Stimulated activated naive CD8-positive, alpha-beta T cell treated with anti-CD3 and anti-CD28 coated beads, Interleukin-15, amount 100 ng/mL, for 72 hours (primary cell): ENCODE results near the gene COL6A1.

Source experiments
- ATAC-seq: fragments of 150-1000 bp; cut with Tn5 transposase; 2 replicates; pipeline ENCODE4 v1.10.0; 2021; ENCODE audit warnings: mild to moderate bottlenecking, moderate library complexity
- DNase-seq, 2 donors: peaks; one replicate each; pipeline ENCODE4 v3.0.0; 2021 to 2022
- H3K27ac Mint-ChIP-seq, 2 donors: one replicate each; pipeline ENCODE4 v1.8.0; 2022; ENCODE audit warnings: mild to moderate bottlenecking in 2 of 2, mixed read lengths in 2 of 2, moderate library complexity in 2 of 2
- H3K27me3 Mint-ChIP-seq: one replicate; pipeline ENCODE4 v1.8.0; 2022; ENCODE audit warnings: mixed read lengths
- H3K4me1 Mint-ChIP-seq: one replicate; pipeline ENCODE4 v1.8.0; 2022; ENCODE audit warnings: mild to moderate bottlenecking, mixed read lengths
- H3K4me3 Mint-ChIP-seq, 2 donors: one replicate each; pipeline ENCODE4 v1.8.0; 2022; ENCODE audit warnings: mild to moderate bottlenecking in 2 of 2, mixed read lengths in 2 of 2, moderate library complexity in 1 of 2
- H3K9me3 Mint-ChIP-seq, 2 donors: one replicate each; pipeline ENCODE4 v1.8.0; 2022; ENCODE audit warnings: mixed read lengths in 2 of 2

COL6A1 gene

DNA sequence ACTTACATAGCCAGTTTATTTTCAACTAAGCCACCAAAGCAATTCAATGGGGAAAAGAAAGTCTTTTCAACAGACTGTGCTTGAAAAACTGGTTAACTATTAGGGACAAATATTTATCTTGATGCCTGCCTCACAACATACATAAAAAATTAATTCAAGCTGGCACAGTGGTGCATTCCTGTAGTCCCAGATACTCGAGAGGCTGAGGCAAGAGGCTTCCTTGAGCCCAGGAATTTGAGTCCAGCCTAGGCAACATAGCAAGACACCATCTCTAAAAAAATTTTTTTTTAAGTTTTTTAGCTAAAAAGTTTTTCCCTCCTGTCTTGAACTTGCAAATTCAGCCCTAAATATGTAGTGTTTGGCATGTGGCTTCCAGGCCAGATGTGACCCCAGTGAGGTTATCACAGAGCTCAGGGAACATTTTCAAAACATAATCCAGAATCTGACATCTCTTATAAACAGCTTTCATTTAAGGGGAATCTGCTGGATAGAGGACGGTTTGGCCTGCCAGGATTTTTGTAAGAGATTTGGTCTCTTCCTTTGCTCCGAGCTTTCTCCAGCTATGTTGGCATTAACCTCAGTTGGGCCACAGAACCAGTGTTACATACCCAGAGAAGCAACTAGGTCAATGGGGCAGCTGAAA is 46.4 kb downstream of the COL6A1 start:
- no peak for DNase-seq
- H3K27me3 Mint-ChIP-seq = peaks cover 23% of the 10 kb centered on the region
- peaks cover 14 to 20% of the 10 kb centered on the region in 2 donors for H3K9me3 Mint-ChIP-seq
- ATAC-seq = no peak
- no peak overlapping the region for H3K4me3 Mint-ChIP-seq
- peaks cover 17% of the 10 kb centered on the region for H3K4me1 Mint-ChIP-seq
- no peak overlapping the region for H3K27ac Mint-ChIP-seq

DNA sequence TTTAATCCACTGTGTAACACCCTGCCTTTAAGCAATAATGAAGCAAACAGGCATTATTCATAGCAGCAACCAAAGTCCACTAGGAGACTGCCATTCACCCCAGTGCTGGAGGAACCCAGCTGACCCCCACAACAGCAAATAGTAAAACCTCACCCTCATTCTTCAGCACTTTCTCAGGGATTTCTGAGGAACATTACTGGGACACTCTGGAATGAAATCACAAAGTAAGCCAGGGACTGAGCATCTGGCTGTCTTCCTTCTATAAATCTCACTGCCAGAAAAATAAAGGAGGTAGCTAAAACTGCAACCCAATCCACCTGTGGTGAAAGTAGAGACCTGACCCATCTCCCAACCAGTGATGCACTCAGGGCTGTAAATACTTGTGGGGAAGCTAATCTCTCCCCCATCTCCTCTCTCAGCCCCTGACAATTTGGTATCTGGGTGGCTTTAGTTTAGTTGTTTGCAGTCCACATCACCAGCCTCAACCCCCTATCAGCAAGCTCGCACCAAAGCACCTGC is 47.1 kb downstream of the COL6A1 start:
- H3K27me3 Mint-ChIP-seq = peaks cover 16% of the 10 kb centered on the region
- DNase-seq (no peak), ATAC-seq (no peak)
- H3K4me3 Mint-ChIP-seq = no peak overlapping the region
- H3K4me1 Mint-ChIP-seq = peaks cover 17% of the 10 kb centered on the region
- peaks cover 14 to 20% of the 10 kb centered on the region in 2 donors for H3K9me3 Mint-ChIP-seq
- H3K27ac Mint-ChIP-seq = no peak overlapping the region

DNA sequence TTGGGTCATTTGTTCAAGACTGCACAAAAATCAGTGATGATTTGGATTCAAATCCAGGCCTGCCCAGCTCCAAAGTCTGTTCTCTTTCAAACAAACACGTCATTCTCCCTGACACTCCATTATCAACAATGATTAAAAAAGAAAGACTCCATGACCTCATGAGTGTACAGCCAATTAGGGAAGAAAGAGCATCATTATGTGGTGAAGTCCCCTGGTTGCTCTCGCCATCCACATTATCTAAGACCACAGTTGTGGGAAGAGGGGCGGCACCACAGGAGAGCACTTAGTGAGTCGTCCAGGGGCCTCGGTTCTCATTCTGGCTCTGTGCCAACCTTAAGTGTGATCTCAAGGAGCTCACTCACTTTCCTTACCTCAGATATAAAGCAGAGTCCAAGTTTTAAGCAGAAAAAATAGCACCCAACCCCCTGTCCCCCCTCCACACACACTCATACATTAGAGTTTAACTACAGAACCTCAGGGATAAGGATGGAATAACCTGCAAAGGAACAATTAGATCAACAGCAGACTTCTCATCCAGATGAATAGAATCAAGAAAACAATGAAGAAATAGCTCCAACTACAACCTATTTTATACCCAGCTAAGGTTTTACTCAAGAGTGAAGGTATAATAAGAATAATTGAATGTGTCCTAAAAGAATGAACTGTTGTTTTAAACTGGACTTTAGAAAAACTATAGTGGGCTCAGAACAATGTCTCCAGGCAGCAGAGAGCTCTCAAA is 47.8 kb downstream of the COL6A1 start:
- ATAC-seq = peak; percentile 52
- peaks cover 15% of the 10 kb centered on the region for H3K4me1 Mint-ChIP-seq
- peak in 1 of 2 donors; percentile 32 for DNase-seq
- H3K9me3 Mint-ChIP-seq = peaks cover 14 to 20% of the 10 kb centered on the region in 2 donors
- H3K27ac Mint-ChIP-seq = no peak overlapping the region
- no peak overlapping the region for H3K4me3 Mint-ChIP-seq
- peaks cover 9% of the 10 kb centered on the region for H3K27me3 Mint-ChIP-seq

DNA sequence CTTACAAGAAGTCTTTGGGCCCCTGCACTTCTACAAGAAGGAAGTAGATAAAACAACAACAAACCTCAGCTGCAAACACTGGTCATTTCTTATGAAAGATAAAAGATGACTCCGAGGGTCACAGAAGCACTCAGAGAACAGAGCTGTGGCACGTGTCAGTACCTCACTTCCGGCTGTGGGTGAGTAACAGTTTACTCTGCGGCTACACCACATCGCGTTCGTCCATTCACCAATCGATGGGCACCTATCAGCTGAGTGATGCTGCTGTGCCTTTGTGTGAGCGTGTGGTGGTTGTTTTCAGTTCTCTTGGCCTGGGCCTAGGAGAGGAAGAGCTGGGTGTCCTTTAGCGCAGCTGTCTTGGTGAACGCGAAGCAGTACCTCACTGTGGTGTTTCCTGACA is 49.9 kb downstream of the COL6A1 start:
- Mint-ChIP-seq H3K27ac (no peak overlapping the region), H3K9me3 (peaks cover 14 to 20% of the 10 kb centered on the region in 2 donors), H3K27me3 (no peaks in the 10 kb centered on the region), H3K4me1 (no peaks in the 10 kb centered on the region), H3K4me3 (no peak overlapping the region)
- DNase-seq (no peak), ATAC-seq (peak; percentile 43)

DNA sequence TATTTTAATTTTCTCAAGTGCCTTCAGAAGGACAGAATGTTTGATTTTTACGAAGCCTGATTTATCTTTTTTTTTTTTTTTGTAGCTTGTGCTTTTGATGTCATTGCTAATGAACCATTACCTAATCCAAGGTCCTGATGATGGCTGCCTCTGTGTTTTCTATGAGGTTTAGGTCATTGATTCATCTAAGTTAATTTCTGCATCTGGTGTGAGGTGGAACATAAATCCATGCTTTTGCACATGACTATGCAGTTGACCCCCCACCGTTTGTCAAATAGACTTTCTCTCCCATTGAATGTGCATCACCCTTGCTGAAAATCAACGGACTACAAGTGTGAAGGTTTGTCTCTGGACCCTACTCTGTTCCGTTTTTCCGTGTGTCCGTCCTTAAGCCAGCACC is 50.5 kb downstream of the COL6A1 start:
- ATAC-seq (no peak), DNase-seq (no peak)
- Mint-ChIP-seq H3K27ac (no peak overlapping the region), H3K4me1 (no peaks in the 10 kb centered on the region), H3K27me3 (no peaks in the 10 kb centered on the region), H3K9me3 (peaks cover 14 to 20% of the 10 kb centered on the region in 2 donors), H3K4me3 (no peak overlapping the region)

DNA sequence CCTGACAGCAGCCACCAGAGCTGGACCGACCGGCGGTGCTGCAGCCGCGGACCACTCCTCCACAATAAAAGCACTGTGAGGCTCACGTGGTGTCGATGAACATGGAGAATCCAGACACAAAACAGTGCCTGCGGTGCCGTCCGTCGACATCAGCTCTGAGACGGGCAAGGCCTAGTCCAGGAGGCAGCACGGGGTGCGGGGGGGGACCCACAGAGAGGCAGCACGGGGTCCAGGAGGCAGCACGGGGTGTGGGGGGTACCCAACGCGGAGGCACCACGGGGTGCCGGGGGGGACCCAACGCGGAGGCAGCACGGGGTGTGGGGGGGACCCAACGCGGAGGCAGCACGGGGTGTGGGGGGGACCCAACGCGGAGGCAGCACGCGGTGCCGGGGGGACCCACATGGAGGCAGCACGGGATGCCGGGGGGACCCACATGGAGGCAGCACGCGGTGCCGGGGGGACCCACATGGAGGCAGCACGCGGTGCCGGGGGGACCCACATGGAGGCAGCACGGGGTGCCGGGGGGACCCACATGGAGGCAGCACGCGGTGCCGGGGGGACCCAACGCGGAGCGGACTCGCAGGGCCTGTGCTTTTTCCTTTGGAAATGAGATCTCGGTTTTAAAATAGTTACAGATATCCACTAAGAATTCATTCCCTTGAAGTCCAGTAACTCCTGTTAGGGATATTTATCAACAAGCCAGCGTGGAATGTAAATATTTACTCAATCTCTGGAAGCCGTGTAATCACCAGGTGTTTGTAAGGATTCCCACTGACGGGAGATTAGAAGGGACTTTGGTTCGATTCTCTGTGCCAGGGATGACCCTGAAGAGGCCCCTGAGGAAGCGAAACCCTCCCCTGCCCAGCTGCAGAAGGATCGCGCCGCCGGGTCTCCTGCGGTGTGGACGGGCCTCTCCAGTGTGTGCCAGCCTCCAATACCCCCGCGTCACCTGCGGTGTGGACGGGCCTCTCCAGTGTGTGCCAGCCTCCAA is 52.1 kb downstream of the COL6A1 start:
- Mint-ChIP-seq H3K9me3 (peaks cover 14 to 18% of the 10 kb centered on the region in 2 donors), H3K4me3 (no peak overlapping the region), H3K27me3 (no peaks in the 10 kb centered on the region), H3K4me1 (no peaks in the 10 kb centered on the region), H3K27ac (no peak overlapping the region)
- no peak for DNase-seq
- peak; percentile 81 for ATAC-seq

DNA sequence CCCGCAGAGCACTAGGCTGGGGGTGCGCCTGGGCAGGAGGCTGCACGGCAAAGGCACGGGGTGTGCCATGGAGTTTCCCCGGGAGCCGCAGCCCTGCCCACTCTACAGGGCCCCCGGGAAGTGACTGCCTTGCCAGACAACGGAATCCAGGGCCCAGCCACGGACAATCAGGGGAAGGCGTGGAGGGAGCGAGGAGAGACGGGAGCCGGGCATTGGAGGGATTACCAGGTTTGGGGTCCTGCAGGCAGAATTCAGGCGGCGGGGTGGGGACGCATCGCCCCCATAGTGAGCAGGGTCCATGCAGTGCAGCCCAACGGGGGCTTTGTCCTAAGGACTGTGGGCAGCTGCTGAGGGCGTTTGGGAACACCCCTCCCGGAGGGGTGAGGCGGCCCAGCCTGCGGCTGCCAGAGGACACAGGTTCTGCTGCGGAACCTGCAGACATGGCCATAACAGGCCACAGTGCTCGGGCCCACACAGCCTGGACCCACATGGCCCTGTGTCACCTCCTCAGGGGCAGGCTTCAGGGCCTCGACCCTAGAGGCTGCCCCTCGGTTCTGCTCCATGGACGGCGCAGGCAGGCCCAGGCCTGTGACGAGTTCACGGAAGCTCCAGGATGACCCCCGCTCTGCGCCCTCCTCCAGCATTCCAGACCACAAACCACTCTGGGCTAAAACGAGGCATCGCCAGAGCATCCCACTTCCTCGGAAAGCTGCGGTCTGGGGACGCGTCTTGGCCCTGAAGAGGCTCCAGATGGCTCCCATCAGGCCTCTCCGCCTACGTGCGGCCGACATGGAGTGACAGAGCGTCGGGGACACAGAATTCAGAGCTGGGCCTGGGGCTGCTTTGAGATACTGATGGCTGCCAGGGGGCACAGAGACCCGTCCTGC is 54.5 kb downstream of the COL6A1 start:
- DNase-seq = no peak
- Mint-ChIP-seq H3K4me1 (peaks cover 8% of the 10 kb centered on the region), H3K4me3 (no peak overlapping the region), H3K27me3 (peaks cover 6% of the 10 kb centered on the region), H3K27ac (no peak overlapping the region), H3K9me3 (no peaks in the 10 kb centered on the region)
- no peak for ATAC-seq

DNA sequence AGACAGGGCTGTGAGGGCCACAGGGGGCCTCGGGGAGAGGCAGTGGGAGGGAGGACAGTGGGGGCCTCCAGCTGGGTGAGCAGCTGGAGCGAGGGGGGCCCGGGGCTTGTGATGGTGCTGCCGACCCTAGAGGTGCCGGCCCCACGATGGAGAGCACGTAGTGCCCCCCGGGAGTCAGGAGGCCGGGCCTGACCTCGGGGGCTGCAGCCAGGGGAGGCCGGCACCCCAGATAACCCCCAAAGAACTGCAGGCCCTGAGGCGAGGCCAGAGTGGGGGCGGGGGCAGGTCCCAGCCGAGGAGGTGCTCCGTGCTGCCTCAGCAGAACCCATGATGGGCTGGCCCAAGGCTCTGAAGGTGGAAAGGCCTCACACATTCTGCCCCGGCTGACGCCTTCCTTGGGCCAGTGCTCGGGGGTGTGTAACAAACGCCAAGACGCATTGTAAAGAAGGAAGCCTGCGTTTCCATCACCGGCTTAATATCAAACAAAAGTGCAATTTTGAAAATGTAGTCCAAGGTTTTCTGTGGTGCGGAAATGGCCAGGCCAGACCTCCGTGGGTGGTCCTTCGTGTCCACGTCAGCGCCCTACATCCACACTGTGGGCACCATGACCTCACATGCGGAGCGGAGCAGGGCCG is 55.2 kb downstream of the COL6A1 start:
- Mint-ChIP-seq H3K9me3 (no peaks in the 10 kb centered on the region), H3K27ac (no peak overlapping the region), H3K4me1 (peaks cover 10% of the 10 kb centered on the region), H3K27me3 (peaks cover 11% of the 10 kb centered on the region), H3K4me3 (no peak overlapping the region)
- no peak for DNase-seq
- no peak for ATAC-seq

DNA sequence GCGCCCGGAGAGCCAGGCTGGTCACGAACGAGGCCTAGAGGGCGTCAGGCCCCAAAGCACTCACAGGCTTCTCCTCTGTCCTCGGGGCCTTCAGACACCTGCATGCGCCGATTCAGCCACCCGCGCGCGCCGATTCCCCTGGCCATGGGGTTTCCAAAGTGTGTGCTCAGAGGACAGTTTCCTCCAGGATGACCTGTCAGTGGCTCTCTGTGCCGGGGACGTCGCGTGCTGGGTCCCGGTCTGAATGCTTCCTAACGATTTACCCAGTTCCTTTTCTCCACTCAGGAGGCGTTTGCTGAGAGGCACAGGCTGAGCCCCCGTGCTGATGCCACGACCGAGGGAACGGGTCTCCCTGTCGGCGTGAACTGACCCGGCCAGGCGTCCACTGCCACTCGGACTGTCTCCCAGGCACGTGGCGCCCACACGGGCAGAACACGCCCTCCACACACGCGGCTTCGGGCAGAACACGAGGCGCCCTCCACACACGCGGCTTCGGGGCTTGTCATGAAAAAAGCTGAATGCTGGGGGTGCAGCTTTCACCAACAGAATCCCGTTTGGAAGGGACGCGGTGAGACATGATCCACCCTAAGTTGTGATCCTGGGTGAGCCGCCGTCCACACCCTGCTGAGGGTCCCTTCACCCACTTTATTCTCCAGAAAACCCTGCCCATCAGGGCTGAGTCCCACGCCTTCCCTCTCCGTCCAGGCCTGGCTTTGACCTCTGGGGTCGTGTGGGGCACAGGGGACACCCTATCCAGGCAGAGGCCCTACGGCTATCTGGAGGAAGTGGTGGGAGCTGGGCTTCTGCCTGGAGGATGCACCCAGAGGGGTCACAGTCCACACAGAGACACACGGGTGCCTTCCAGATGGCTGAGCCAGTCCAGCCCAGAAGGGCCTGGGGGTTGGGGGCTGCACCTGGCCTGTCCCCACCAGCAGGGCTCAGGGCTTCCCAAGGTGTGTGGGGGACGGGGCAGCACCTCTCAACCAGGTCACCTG is 56.1 kb downstream of the COL6A1 start:
- no peak for ATAC-seq
- Mint-ChIP-seq H3K27me3 (peaks cover 15% of the 10 kb centered on the region), H3K4me3 (no peak overlapping the region), H3K4me1 (peaks cover 10% of the 10 kb centered on the region), H3K27ac (no peak overlapping the region), H3K9me3 (no peaks in the 10 kb centered on the region)
- DNase-seq = no peak

DNA sequence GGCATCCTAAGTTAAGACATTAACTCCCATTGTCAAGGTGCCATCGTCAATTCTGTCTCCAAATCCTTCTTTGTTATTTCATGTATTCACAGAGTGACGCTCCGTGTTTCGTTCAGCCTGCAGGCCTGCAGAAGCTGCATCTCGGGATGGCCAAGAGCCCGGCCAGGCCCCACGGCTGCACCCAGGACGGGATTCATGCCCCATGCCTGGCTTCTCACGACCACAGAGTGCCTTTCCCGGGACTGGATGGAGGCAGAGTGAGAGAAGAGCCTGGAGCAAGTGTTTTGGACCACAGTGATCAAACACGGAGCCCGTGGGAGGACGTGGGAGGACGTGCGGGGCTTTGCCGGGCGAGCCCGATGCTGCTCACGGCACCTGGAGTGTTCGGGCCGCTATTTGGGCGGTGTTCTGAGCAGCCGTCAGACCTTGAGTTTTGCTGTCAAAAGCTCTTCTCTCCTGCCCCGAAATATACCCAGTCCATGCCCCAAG is 56.8 kb downstream of the COL6A1 start:
- peaks cover 15% of the 10 kb centered on the region for H3K27me3 Mint-ChIP-seq

DNA sequence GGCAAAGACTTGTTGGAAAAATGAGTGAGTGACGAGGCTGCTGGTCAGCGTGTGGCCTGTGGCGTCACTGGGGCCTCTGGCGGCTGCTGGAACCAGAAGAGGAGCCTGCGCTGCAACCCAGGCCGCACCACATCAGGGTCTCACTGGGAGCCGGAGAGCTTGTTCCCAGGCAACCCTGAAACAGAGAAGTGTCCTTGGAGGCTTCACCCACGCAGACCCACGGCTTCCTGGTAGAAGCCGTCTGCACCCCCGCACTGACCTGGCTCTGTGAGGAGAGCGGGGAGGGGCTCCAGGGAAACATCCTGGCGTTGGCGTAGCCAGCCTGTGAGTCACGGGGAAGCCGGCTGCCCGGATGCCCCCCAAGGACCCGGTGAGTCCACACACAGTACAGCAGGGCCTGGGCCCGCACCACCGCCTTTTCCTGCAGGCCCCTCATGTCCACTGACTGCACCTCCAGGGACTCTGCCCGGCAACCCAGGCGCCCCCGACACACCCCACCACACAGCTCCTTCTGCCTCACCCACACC is 57.4 kb downstream of the COL6A1 start:
- Mint-ChIP-seq H3K27ac (peak overlapping the region in 1 of 2 donors; percentile 44), H3K9me3 (no peaks in the 10 kb centered on the region), H3K27me3 (peaks cover 15% of the 10 kb centered on the region), H3K4me3 (no peak overlapping the region), H3K4me1 (peaks cover 10% of the 10 kb centered on the region)
- DNase-seq = no peak
- no peak for ATAC-seq

More for the DNA sequence above, 56.8 kb downstream of the COL6A1 start:
- DNase-seq (no peak), ATAC-seq (no peak)
- Mint-ChIP-seq H3K27ac (no peak overlapping the region), H3K4me3 (no peak overlapping the region), H3K9me3 (no peaks in the 10 kb centered on the region), H3K4me1 (peaks cover 10% of the 10 kb centered on the region)

DNA sequence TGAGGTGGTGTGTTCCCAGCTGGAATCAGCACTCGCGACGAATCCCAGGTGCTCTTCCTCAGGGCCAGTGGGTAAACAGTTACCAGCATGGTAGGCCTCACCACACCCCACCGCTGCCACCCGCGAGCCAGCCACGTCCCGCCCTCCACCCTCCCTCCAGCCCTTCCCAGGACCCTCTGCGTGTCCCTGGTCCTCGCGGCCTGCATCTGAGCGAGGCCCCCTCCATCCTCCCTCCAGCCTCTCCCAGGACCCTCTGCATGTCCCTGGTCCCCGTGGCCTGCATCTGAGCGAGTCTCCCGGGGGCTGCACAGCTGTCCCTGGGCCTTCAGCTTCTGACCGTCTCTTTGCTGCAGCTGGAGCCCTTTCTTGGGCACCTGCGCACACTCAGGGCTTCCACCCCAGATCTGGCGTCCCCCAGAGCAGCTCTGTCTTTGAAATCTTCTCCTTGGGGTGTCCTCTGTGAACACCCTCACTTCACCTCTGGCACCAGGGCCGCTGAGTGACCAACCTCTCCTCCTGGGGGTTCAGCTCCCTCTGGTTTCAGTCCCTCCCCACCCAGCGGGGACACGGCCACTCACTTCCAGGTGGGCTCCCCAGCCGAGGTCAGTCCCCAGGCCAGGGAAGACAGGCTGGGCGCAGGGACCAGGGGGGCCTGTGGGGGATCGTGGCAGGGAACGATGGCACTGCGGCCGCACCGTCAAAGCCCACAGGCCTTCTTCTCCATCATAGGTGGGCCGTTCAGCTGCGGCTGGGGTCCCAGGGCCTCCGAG is 58.5 kb downstream of the COL6A1 start:
- H3K27ac Mint-ChIP-seq = peak overlapping the region in 1 of 2 donors; percentile 86
- peaks cover 10% of the 10 kb centered on the region for H3K4me1 Mint-ChIP-seq
- no peak overlapping the region for H3K4me3 Mint-ChIP-seq
- peaks cover 15% of the 10 kb centered on the region for H3K27me3 Mint-ChIP-seq
- H3K9me3 Mint-ChIP-seq = no peaks in the 10 kb centered on the region
- no peak for ATAC-seq
- no peak for DNase-seq
